ENCODE results near the gene ST7L. TPM values are rescaled to one million over a fixed set of nuclear protein-coding genes. Genes with fewer than 3 reads are reported as not detected.
A peak's percentile ranks its signal among the peaks of the same experiment; 100 is the strongest.

The ST7L gene
- total and polyA plus RNA-seq, 2 donors (not counting 3 experiments of a cell fraction or from before 2014, with no cell fraction given): 12.3 to 28.4 TPM

DNA sequence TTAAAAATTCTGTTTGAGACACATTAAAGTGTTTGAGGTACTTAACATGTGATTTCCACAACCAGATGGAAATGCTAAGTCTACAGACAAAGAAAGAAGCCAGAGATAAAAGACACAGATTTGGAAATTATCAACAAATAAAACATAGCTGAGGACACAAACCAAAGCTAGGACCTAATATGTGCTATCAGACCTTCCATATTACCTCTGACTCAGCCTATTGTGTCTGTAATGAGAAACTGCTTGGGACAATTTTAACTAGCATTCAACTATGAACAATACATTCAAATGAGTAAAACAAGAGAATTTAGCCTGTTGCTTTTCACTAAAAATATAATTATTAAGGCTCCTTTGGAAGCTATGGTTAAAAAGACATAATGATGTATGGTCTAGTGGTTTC, 55.6 kb downstream of the ST7L start:
- Histone ChIP-seq H3K36me3 (ENCODE audit: control insufficient read depth in 2 of 2, extremely low read depth in 1 of 2, insufficient read depth in 2 of 2, low read length in 2 of 2) (no peaks in the 10 kb centered on the region), H3K27ac (ENCODE audit: insufficient read depth, low read depth, low read length) (no peak overlapping the region), H3K4me3 (replicated peaks in 1 of 3; ENCODE audit: insufficient read depth in 1 of 3, low read depth in 1 of 3, low read length in 3 of 3) (no peak overlapping the region), H3K4me2 (ENCODE audit: insufficient read depth, low read length) (no peak overlapping the region), H3K4me1 (ENCODE audit: control insufficient read depth, extremely low read depth, insufficient read depth, low read length) (peaks cover 8% of the 10 kb centered on the region), H3K27me3 (ENCODE audit: control insufficient read depth in 2 of 2, insufficient read depth in 2 of 2, low read length in 2 of 2) (no peaks in the 10 kb centered on the region), H3K9me1 (replicated peaks; ENCODE audit: control insufficient read depth, extremely low read depth, insufficient read depth, low read length) (no peaks in the 10 kb centered on the region), H3K9ac (replicated peaks; ENCODE audit: extremely low read depth, insufficient read depth, low read length) (no peak overlapping the region), H3K9me3 (replicated peaks; ENCODE audit: control insufficient read depth, insufficient read depth, low read length) (no peaks in the 10 kb centered on the region), H2AFZ (ENCODE audit: low read depth, low read length) (no peak overlapping the region), H4K20me1 (replicated peaks; ENCODE audit: control insufficient read depth, extremely low read depth, insufficient read depth, low read length) (no peaks in the 10 kb centered on the region), H3K79me2 (ENCODE audit: control insufficient read depth, insufficient read depth, low read length) (no peaks in the 10 kb centered on the region)
- intact Hi-C loops (cut with micrococcal nuclease): no loop called here
- ChIA-PET POLR2A (no interaction called here), CTCF (interaction anchor here (1.2 kb wide), 1 partner anchor 9 kb away, joined by 4 read pairs; no protein-coding TSS in a partner anchor)
- DNase-seq (ENCODE audit: low read depth, low spot score) (peak; percentile 51), FAIRE-seq (peak; percentile 62)
- TF ChIP-seq FOS (IDR thresholded peaks at IDR 0.05; ENCODE audit: borderline replicate concordance, insufficient read depth, low read length): peak; percentile 26
- peak; percentile 8 for TF ChIP-seq JUN (IDR thresholded peaks at IDR 0.05; ENCODE audit: borderline replicate concordance, insufficient read depth, insufficient read length, low read depth)
- no peak for TF ChIP-seq POLR2A (IDR thresholded peaks at IDR 0.05; ENCODE audit: low read depth, low read length)
- TF ChIP-seq POLR2AphosphoS5 (IDR thresholded peaks at IDR 0.05; ENCODE audit: insufficient read depth, low read depth, low read length): no peak
- TF ChIP-seq, protein P1, sequence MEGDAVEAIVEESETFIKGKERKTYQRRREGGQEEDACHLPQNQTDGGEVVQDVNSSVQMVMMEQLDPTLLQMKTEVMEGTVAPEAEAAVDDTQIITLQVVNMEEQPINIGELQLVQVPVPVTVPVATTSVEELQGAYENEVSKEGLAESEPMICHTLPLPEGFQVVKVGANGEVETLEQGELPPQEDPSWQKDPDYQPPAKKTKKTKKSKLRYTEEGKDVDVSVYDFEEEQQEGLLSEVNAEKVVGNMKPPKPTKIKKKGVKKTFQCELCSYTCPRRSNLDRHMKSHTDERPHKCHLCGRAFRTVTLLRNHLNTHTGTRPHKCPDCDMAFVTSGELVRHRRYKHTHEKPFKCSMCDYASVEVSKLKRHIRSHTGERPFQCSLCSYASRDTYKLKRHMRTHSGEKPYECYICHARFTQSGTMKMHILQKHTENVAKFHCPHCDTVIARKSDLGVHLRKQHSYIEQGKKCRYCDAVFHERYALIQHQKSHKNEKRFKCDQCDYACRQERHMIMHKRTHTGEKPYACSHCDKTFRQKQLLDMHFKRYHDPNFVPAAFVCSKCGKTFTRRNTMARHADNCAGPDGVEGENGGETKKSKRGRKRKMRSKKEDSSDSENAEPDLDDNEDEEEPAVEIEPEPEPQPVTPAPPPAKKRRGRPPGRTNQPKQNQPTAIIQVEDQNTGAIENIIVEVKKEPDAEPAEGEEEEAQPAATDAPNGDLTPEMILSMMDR (IDR thresholded peaks at IDR 0.05; ENCODE audit: extremely low read depth in 1 of 2, insufficient read depth in 1 of 2, low read depth in 1 of 2, low read length in 2 of 2): no peak
- dilution Hi-C loops (cut with MboI; ENCODE audit: extremely low pct_ligation_motif_present, low sequenced_read_pairs): no loop called here
- no TSS peak for BruUV-seq (replicated peaks)

DNA sequence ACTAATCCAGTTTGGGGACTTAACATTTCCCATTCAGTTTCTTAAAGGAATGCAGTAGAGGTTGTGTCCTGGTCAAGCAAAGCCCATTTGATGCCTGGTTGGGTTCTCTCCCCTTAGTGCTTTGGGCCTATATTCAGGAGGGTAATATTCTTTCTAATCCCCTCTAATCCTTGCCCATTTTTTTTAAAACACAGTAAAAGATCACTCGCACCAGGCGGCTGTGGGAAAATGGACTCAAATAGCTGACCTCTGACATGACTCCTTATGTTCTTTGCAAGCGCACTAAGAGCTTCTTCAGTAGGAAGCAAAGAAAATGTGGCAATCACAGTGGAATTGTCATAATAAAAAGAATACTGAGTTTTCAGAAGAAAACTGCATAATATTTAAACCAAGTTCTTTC, 60.3 kb downstream of the ST7L start:
- Histone ChIP-seq H3K4me1 (ENCODE audit: control insufficient read depth, extremely low read depth, insufficient read depth, low read length) (peaks cover 5% of the 10 kb centered on the region), H3K36me3 (ENCODE audit: control insufficient read depth in 2 of 2, extremely low read depth in 1 of 2, insufficient read depth in 2 of 2, low read length in 2 of 2) (no peaks in the 10 kb centered on the region), H2AFZ (ENCODE audit: low read depth, low read length) (no peak overlapping the region), H3K27ac (ENCODE audit: insufficient read depth, low read depth, low read length) (no peak overlapping the region), H3K27me3 (ENCODE audit: control insufficient read depth in 2 of 2, insufficient read depth in 2 of 2, low read length in 2 of 2) (no peaks in the 10 kb centered on the region), H3K4me2 (ENCODE audit: insufficient read depth, low read length) (no peak overlapping the region), H4K20me1 (replicated peaks; ENCODE audit: control insufficient read depth, extremely low read depth, insufficient read depth, low read length) (no peaks in the 10 kb centered on the region), H3K4me3 (replicated peaks in 1 of 3; ENCODE audit: insufficient read depth in 1 of 3, low read depth in 1 of 3, low read length in 3 of 3) (no peak overlapping the region), H3K9ac (replicated peaks; ENCODE audit: extremely low read depth, insufficient read depth, low read length) (no peak overlapping the region), H3K9me3 (replicated peaks; ENCODE audit: control insufficient read depth, insufficient read depth, low read length) (no peaks in the 10 kb centered on the region), H3K9me1 (replicated peaks; ENCODE audit: control insufficient read depth, extremely low read depth, insufficient read depth, low read length) (no peaks in the 10 kb centered on the region), H3K79me2 (ENCODE audit: control insufficient read depth, insufficient read depth, low read length) (no peaks in the 10 kb centered on the region)
- dilution Hi-C loops (cut with MboI; ENCODE audit: extremely low pct_ligation_motif_present, low sequenced_read_pairs): no loop called here
- no TSS peak for BruUV-seq (replicated peaks)
- FAIRE-seq: no peak
- ChIA-PET CTCF (interaction anchor here (2.2 kb wide), 1 partner anchor 57 kb away, joined by 8 read pairs; no protein-coding TSS in a partner anchor), POLR2A (no interaction called here)
- TF ChIP-seq, protein P1 (IDR thresholded peaks at IDR 0.05; ENCODE audit: extremely low read depth in 1 of 2, insufficient read depth in 1 of 2, low read depth in 1 of 2, low read length in 2 of 2): no peak
- TF ChIP-seq MYC (IDR thresholded peaks at IDR 0.05; ENCODE audit: low read depth, low read length): no peak
- no peak for TF ChIP-seq POLR2AphosphoS5 (IDR thresholded peaks at IDR 0.05; ENCODE audit: insufficient read depth, low read depth, low read length)
- TF ChIP-seq FOS (IDR thresholded peaks at IDR 0.05; ENCODE audit: borderline replicate concordance, insufficient read depth, low read length): no peak
- TF ChIP-seq EZH2 (IDR thresholded peaks at IDR 0.05; ENCODE audit: borderline replicate concordance, low read depth, low read length, severe bottlenecking): no peak
- no peak for TF ChIP-seq JUN (IDR thresholded peaks at IDR 0.05; ENCODE audit: borderline replicate concordance, insufficient read depth, insufficient read length, low read depth)
- TF ChIP-seq, protein P2, sequence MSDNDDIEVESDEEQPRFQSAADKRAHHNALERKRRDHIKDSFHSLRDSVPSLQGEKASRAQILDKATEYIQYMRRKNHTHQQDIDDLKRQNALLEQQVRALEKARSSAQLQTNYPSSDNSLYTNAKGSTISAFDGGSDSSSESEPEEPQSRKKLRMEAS (IDR thresholded peaks at IDR 0.05; ENCODE audit: insufficient read depth, insufficient read length): no peak
- TF ChIP-seq POLR2A (IDR thresholded peaks at IDR 0.05; ENCODE audit: low read depth, low read length): no peak
- TF ChIP-seq GATA2 (IDR thresholded peaks at IDR 0.05; ENCODE audit: insufficient read depth, insufficient read length, low read depth, low read length): no peak
- no peak for DNase-seq (ENCODE audit: low read depth, low spot score)
- intact Hi-C loops (cut with micrococcal nuclease): no loop called here
